Spleen (tissue), 7 donors: ENCODE results near the gene PLTP.
A peak's percentile ranks its signal among the peaks of the same experiment; 100 is the strongest.

Experiments
- CTCF ChIP-seq, 11 experiments: fragments of 200-600 bp in 7 of 11; fragments of 450-650 bp in 4 of 11; sonication (generic) in 4 of 11; IDR thresholded peaks in 8 of 11; conservative IDR thresholded peaks in 3 of 11; 1 replicate in 7 of 11; 2 replicates in 4 of 11; pipeline versions ENCODE4 v1.4.0 to v1.8.0; 2016 to 2021; ENCODE audit warnings: antibody characterized with exemption in 11 of 11, inconsistent platforms in 4 of 11, mild to moderate bottlenecking in 1 of 11
- POLR2AphosphoS5 ChIP-seq, 3 donors: sonication (generic); formaldehyde crosslinking; IDR thresholded peaks; one replicate each; pipeline ENCODE4 v1.5.1; 2017; ENCODE audit warnings: antibody characterized with exemption in 3 of 3
- donor health status: DM: no; HTN: no; CAD: no; lungs with moderate emphysema.
- donor health status: DM: no; HTN: no; CAD: no.
- donor health status: DM: no; HTN: no; CAD: no.

DNA sequence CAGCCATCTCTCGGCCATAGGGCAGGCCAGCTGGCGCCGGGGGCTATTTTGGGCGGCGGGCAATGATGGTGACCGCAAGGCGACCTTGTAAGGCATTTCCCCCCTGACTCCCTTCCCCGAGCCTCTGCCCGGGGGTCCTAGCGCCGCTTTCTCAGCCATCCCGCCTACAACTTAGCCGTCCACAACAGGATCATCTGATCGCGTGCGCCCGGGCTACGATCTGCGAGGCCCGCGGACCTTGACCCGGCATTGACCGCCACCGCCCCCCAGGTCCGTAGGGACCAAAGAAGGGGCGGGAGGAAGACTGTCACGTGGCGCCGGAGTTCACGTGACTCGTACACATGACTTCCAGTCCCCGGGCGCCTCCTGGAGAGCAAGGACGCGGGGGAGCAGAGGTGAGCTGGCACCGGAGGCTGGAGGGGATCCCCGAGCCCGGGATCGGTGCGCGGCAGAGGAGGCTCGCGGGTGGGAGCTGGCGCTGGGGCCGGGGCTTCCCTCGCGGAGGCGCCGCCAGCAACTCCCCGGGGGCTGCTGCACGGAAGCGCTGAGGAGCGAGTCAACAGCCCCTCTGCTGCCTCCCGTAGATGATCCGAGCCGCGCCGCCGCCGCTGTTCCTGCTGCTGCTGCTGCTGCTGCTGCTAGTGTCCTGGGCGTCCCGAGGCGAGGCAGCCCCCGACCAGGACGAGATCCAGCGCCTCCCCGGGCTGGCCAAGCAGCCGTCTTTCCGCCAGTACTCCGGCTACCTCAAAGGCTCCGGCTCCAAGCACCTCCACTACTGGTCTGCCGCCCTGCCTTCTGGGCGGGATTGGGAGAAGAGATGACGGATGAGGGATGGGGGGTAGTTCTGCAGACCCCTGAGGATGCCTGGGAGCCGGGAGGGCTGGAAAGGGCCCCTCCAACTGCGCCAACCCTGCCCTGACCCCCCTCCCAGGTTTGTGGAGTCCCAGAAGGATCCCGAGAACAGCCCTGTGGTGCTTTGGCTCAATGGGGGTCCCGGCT lies 20.7 kb downstream of the PLTP start, which contains the start of the genes CTSA and NEURL2:
- TF ChIP-seq CTCF (IDR thresholded peaks at IDR 0.05 in 8 of 11, conservative IDR thresholded peaks at IDR 0.05 in 3 of 11) (peak in 2 of 11 experiments; percentile 16 to 23), POLR2AphosphoS5 (IDR thresholded peaks at IDR 0.05) (peak; percentile 94 to 96 (median 95))
